ENCODE results near the gene NFU1.

NFU1 gene

DNA sequence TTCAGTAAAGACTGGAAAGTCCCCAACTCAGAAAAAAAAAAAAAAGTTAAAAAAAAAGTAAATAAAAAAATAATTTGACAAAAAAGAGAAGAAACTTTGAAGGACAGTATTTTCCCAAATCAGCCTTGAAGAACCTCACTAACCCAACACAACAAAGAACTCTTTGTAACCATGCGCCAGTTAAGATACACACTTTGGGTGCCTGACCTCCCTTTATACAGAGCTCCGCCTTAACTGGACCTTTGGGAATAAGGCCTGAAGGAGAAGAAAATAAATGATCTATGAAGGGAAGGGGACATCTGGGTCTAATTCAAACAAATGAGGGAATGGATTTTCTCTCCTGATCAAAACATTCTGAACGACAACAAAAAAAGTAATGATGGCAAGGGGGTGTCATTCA, 48.0 kb downstream of the NFU1 start:
- no peak for DNase-seq
- ATAC-seq (replicated peaks), result no peak
- peaks cover 18 to 40% of the 10 kb centered on the region in 2 donors for H3K4me1 Mint-ChIP-seq
- H3K36me3 Mint-ChIP-seq, result peaks cover 0 to 8% of the 10 kb centered on the region in 2 donors
- H3K27me3 Mint-ChIP-seq, result no peaks in the 10 kb centered on the region
- peak overlapping the region; percentile 37 for H3K27ac Mint-ChIP-seq
- H3K9me3 Mint-ChIP-seq, result no peaks in the 10 kb centered on the region
- no peak overlapping the region for H3K4me3 Mint-ChIP-seq

DNA sequence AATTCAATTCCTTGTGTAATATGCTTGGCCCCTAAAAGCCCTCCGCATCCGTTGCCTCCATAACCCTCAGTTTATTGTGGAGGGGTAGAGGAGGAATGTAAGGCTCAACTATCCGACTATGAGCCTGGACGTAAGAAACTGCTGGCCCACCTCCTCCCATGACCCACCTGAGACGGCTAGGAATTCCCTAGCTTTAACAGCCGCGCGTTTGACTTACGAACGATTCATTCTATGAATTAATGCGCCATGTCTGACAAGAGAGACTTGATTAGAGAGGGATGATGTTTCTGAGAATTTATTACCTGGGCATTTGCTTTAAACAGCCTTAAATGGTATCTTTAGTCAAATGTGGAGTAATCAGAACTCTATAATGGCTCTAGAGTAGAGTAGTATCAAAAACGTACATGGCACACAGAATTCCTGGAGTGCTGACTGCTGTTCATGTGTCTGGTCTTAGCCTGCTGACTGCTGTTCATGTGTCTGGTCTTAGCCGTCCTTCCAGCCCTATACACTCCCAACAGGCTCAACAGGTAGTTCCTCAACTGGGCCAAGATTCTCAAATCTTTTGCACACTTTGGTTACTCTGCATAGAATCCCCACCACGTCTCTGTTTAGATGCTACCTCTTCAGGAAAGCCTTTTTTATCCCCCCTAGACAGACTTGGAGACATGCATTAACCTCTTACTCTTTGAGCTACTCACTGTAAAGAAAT, 49.3 kb downstream of the NFU1 start:
- no peak for ATAC-seq (replicated peaks)
- H3K36me3 Mint-ChIP-seq, result no peaks in the 10 kb centered on the region

DNA sequence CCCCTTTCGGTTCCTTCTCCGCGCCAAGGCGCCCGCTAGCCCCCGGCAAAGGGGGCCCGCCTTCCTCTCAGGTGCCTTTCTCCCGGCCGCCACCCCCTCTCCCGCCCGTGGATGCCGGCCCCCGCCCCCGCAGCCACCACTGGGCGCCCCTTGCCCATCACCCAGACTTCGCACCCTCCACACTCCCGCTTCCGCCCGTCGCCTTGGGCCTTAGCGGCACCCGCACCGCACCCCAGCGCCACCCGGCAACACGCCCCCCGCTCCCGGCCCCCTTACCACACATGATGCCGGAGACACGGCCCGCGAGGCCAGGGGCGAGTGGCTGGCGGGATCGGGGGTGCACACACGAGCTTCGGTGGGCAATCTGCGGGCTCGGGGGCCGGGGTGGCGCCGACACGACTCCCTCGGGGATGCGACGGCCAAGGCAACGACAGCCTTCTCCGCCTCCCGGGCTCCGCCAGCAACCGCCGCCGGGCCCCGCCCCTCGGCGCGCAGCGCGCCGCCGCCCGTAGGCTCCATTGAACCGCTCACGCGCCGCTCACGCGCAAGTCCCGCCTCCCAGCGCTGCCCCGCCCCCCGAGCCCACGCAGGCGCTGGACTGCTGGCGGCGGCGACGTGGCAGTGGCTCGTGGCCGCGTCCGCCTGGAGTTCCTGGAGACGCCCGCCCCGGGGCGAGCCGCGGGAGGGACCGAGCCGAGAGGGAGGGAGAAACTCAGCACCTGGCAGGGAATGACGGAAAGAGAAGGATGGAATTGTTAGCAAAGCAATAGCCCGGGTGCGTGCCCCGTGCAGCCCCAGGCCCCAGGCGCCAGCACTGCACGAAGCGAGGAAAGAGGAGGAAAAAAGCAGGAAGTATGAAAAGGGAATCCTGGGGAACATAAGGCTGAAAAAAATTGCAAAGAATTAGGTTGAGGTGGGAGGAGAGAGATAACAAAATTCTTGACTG, 50.2 kb downstream of the NFU1 start, which contains the start of gene GFPT1:
Gene GFPT1 (minus strand): TSS at position 439 of the 946 bp plus-strand sequence. CDS start 156 bp downstream, at position 283.
- Mint-ChIP-seq H3K4me3 (peak within 1 kb of the TSS; percentile 86 to 96), H3K9me3 (no peaks in the 10 kb centered on the region), H3K27ac (peak within 1 kb of the TSS; percentile 96), H3K36me3 (peaks cover 5 to 8% of the 10 kb centered on the region in 2 donors), H3K27me3 (no peaks in the 10 kb centered on the region), H3K4me1 (peaks cover 22 to 48% of the 10 kb centered on the region in 2 donors)
- peak; percentile 90 to 93 for ATAC-seq (replicated peaks)
- peak; percentile 90 for DNase-seq

More for the DNA sequence above, 49.3 kb downstream of the NFU1 start:
- Mint-ChIP-seq H3K4me3 (peak overlapping the region; percentile 86 to 96), H3K9me3 (no peaks in the 10 kb centered on the region), H3K27me3 (no peaks in the 10 kb centered on the region), H3K27ac (peak overlapping the region; percentile 96), H3K4me1 (peaks cover 17 to 40% of the 10 kb centered on the region in 2 donors)
- DNase-seq, result no peak

DNA sequence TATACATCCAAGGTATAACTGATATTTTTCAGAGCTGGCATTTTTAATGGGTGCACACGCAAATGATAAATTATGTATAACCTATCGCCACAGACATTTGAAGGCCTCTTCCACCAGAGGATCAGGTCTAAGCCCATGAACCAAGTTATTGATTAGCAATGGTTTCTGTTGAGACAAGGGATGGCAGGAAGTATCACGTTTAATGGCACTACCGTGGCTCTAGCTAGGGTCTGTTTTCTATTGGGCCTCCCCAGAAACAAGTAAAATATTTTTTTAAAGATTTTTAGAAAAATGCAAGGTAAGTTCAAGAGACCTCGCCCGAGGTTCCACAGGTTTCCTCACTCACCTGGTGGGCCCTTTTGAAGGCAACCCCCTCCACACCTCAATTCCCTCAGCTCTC, 50.9 kb downstream of the NFU1 start:
- Mint-ChIP-seq H3K36me3 (peaks cover 5 to 10% of the 10 kb centered on the region in 2 donors), H3K4me1 (peaks cover 23 to 54% of the 10 kb centered on the region in 2 donors), H3K9me3 (no peaks in the 10 kb centered on the region), H3K4me3 (peak overlapping the region; percentile 86 to 96), H3K27ac (peak overlapping the region; percentile 90), H3K27me3 (no peaks in the 10 kb centered on the region)
- DNase-seq, result no peak
- peak; percentile 2 for ATAC-seq (replicated peaks)

DNA sequence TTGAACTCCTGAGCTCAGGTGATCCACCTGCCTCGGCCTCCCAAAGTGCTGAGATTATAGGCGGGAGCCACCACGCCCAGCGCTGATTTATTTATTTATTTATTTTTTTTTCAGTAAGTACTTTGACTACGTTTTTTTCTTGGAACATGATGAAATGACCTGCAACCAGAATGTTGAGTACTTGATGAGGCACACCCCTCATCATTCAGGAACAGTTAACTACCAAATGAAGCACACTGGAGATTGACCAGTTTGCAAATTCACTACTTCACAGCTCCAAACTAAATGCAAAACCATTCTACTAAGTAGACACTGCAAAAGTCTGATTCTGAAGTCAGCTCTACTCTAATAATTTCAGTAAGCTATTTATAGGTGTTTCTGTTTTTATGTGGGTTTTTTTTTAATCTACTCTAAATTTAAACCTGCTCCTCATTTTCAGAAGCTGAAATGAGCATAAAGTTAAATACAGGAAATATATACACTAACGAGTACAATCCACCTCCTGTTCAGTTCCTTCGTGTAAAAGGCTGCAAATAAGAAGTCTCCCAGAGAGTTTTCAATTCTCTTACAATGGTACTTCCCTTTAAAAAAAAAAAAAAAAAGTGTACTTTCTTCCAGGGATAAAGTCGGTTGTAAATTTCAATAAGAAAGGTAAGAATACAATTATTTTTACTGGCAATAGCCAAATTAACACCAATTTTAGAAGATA, 51.6 kb downstream of the NFU1 start:
- H3K4me1 Mint-ChIP-seq, result peaks cover 27 to 58% of the 10 kb centered on the region in 2 donors
- no peaks in the 10 kb centered on the region for H3K9me3 Mint-ChIP-seq
- no peaks in the 10 kb centered on the region for H3K27me3 Mint-ChIP-seq
- no peak overlapping the region for H3K27ac Mint-ChIP-seq
- no peak for DNase-seq
- H3K36me3 Mint-ChIP-seq, result peaks cover 6 to 13% of the 10 kb centered on the region in 2 donors
- H3K4me3 Mint-ChIP-seq, result peak overlapping the region; percentile 86 to 96
- ATAC-seq (replicated peaks), result no peak

DNA sequence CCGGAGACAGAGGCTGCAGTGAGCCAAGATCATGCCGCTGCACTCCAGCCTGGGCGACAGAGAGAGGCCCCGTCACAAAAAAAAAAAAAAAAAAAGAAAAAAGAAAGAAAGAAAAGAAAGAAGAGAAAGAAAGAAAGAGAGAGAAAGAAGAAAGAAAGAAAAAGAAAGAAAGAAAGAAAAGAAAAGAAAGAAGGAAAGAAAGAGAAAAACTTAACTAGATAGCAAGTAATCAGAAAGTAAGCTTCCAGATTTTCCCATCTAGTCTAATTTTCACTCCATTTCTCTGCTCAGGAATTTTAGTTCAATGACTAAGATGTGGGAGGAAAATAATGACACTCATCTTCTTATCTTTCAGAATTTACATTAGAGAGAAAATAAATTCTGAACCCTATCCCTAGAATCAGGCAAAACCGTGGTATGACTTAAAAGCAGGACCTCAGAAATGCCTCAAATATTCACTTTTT, 52.6 kb downstream of the NFU1 start:
- DNase-seq (no peak), ATAC-seq (replicated peaks) (no peak)
- Mint-ChIP-seq H3K9me3 (no peaks in the 10 kb centered on the region), H3K4me1 (peaks cover 24 to 56% of the 10 kb centered on the region in 2 donors), H3K36me3 (peaks cover 8 to 16% of the 10 kb centered on the region in 2 donors), H3K4me3 (no peak overlapping the region), H3K27ac (no peak overlapping the region), H3K27me3 (no peaks in the 10 kb centered on the region)

DNA sequence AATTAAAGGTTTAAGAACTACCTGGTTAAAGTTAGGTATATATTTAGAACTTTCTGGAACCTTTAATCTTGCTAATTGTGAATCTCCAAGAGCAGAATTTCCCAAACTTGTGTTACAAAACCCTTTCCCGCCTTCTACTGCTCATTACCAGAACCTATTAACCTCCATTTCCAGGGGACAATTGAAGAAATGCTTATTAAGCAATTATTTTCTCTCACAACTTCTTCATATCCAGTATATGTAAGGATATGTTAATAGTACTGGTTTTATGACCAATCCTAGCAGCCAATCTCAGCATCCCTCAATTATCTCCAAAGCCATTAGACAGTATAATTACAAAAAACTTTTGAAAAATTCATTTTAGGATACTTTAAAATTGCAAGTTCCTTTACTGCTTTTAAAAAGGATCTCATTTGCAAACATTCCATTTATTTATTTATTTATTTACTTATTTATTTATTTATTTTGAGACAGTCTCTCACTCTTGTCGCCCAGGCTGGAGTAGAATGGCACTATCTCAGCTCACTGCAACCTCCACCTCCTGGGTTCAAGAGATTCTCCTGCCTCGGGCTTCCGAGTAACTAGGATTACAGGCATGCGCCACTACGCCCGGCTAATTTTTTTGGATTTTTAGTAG, 53.9 kb downstream of the NFU1 start:
- ATAC-seq (replicated peaks), result no peak
- Mint-ChIP-seq H3K4me3 (no peak overlapping the region), H3K27ac (no peak overlapping the region), H3K27me3 (no peaks in the 10 kb centered on the region), H3K4me1 (peaks cover 25 to 48% of the 10 kb centered on the region in 2 donors), H3K9me3 (no peaks in the 10 kb centered on the region), H3K36me3 (peaks cover 8 to 18% of the 10 kb centered on the region in 2 donors)
- no peak for DNase-seq

DNA sequence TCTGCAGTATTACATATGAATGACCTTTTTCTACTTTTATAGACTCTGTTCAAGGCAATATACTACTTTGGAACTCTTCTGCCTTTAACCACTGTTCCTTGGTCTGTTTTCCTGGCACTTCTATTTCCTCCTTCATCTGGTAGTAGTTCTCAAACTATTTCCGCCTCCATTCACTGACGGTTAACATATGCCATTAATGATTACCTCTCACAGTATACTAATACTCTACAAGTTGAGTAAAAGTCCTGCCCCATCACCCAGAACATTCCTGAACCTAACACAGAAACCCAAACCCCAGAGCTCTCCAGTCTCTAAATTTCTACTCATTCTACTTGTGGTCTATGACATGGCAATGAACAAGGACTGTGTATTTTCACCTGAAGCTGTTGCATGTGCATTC, 54.7 kb downstream of the NFU1 start:
- DNase-seq (no peak), ATAC-seq (replicated peaks) (no peak)
- Mint-ChIP-seq H3K4me3 (no peak overlapping the region), H3K9me3 (no peaks in the 10 kb centered on the region), H3K27me3 (no peaks in the 10 kb centered on the region), H3K27ac (no peak overlapping the region), H3K36me3 (peaks cover 8 to 20% of the 10 kb centered on the region in 2 donors), H3K4me1 (peaks cover 20 to 41% of the 10 kb centered on the region in 2 donors)

DNA sequence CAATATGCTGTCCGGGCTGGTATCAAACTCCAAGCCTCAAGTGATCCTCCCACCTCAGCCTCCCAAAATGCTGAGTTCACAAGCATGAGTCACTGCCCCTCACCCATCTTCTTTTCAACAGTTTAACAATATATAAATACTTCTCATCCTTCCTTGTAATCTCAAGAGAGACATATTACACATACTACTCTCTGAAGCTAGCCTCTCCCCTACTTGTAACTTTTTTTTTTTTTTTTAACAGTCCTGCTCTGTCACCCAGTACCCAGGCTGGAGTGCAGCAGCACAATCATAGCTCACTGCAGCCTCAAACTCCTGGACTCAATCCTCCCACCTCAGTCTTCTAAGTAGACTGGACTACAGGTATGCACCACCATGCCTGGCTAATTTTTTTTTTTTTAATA, 55.9 kb downstream of the NFU1 start:
- peak overlapping the region; percentile 60 for H3K27ac Mint-ChIP-seq
- H3K4me1 Mint-ChIP-seq, result peaks cover 18 to 39% of the 10 kb centered on the region in 2 donors
- H3K27me3 Mint-ChIP-seq, result no peaks in the 10 kb centered on the region
- H3K9me3 Mint-ChIP-seq, result no peaks in the 10 kb centered on the region
- DNase-seq, result no peak
- H3K36me3 Mint-ChIP-seq, result peaks cover 8 to 20% of the 10 kb centered on the region in 2 donors
- no peak overlapping the region for H3K4me3 Mint-ChIP-seq
- ATAC-seq (replicated peaks), result peak; percentile 19 to 52

DNA sequence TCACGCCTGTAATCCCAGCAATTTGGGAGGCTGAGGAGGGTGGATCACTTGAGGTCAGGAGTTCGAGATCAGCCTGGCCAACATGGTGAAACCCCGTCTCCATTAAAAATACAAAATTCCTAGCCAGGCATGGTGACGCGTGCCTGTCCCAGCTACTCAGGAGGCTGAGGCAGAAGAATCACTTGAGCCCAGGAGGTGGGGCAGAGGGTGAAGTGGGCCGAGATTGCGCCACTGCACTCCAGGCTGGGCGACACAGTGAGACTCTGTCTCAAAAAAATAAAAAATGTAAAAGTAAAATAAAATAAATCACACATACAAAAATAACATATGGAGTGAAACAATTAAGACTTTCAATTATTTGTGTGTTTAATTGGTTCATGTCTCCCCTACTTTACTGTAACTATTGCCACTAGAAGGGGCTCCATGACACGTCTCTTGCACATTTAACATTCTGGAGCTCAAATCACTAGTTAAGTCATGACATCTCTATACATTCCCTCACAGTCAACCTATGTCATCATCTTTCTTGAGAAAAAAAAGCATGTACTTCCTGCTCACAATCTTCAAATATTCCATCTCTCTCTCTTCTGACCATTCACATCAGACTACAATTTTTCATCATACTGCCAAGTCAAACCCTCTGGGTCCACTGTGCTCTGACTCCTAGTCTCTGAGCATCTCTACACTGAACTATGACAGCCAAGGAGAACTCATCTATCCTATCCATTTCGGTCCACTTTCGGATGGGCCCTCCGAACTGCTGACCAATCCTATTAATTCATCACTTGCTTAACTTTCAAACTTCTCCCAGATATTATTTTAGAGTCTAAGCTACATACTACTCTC, 56.9 kb downstream of the NFU1 start:
- Mint-ChIP-seq H3K9me3 (no peaks in the 10 kb centered on the region), H3K36me3 (peaks cover 11 to 27% of the 10 kb centered on the region in 2 donors), H3K27me3 (no peaks in the 10 kb centered on the region), H3K4me3 (no peak overlapping the region), H3K4me1 (peaks cover 23 to 42% of the 10 kb centered on the region in 2 donors), H3K27ac (peak overlapping the region; percentile 2)
- DNase-seq (no peak), ATAC-seq (replicated peaks) (no peak)

DNA sequence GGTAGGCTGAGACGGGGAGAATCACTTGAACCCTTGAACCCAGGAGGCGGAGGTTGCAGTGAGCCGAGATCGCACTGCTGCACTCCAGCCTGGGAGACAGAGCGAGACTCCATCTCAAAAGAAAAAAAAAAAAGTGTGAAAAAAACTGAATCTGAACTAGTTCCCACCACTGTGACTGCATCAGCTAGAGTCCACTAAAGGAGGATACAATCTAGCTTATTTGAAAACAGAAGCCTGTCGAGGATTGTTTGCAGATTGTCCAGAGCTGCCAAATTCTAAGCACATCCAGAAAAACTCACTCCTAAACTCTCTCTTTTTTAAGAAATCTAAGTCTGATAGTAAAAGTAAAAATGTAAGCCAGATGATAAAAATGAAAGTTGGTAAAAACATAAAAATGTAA, 60.8 kb downstream of the NFU1 start:
- Mint-ChIP-seq H3K4me1 (peaks cover 15 to 31% of the 10 kb centered on the region in 2 donors), H3K27ac (no peak overlapping the region), H3K4me3 (no peak overlapping the region), H3K36me3 (peaks cover 11 to 32% of the 10 kb centered on the region in 2 donors), H3K27me3 (no peaks in the 10 kb centered on the region), H3K9me3 (no peaks in the 10 kb centered on the region)
- DNase-seq, result no peak
- ATAC-seq (replicated peaks), result no peak

DNA sequence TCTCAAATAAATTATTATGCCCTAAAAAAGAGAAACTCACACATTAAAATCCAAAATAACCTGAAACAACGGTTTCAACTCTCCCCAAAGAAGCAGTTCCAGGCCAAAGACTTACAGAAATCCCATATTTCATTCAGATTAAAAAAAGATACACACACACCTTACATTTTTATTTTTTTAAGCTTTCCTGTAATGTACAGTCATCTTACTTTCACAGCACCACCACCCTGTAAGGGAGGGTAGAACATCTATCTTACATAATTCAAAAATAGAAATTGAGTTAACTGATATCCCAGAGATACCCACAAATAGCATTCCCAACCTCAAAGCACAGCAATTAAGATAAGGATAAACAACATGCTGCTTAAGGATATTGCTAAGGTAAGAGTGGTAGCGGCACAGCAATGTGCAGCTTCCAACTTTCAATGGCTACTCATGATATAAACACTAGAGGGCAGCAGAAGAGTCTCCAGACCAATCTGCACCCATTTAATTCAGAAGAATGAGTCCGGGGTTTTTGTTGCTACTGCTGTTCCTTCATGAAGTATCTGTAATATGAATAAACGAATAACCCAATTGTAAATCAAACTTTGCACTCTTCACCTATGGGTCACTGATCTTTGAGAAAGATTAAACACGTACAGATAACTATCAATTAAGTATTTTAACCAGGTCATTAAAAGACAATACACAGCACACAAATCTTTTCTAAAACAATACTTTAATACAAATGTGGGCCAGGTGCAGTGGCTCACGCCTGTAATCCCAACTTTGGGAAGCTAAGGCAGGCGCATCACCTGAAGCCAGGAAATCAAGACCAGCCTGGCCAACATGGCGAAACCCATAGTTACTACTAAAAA, 61.5 kb downstream of the NFU1 start:
- no peaks in the 10 kb centered on the region for H3K27me3 Mint-ChIP-seq
- H3K4me1 Mint-ChIP-seq, result peaks cover 12 to 26% of the 10 kb centered on the region in 2 donors
- H3K36me3 Mint-ChIP-seq, result peaks cover 12 to 30% of the 10 kb centered on the region in 2 donors
- DNase-seq (no peak), ATAC-seq (replicated peaks) (peak; percentile 70)
- no peaks in the 10 kb centered on the region for H3K9me3 Mint-ChIP-seq
- H3K4me3 Mint-ChIP-seq, result no peak overlapping the region
- no peak overlapping the region for H3K27ac Mint-ChIP-seq
